ENCODE data around the gene VASP. TPM values are rescaled to one million over a fixed set of nuclear protein-coding genes. Genes with fewer than 3 reads are reported as not detected.

The VASP gene
- total and polyA plus RNA-seq, 2 of the 4 experiments (the other 2 are of a cell fraction): 61.1 to 88.8 TPM

DNA sequence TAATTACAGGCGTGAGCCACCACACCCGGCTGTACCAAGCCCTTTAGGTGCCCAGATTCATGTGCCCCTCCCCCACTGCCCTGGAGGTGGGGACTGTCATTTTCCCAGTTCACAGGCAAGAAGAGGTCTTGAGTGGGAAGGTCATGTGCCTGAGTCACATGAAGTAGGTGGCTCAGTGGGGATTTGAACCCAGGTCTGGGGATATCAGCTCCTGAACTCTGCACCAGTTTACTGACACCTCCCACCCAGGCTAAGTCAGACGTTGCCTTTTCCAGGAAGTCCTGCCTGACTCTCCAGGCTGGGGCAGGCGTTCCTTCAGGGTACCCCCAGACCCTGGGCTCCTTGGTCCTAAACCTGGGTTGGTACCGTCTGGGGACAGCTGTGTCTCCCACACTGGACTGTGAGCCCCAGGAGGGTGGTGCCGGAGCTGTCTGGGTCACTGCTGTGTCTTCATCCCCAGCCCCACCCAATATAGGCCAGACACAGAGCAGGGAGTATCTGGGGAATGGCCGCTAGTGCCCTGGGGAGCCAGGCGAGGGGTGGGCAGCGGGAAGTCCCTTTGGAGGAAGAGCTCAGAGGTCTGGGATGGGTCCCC, 8.6 kb downstream of the VASP start:
- Histone ChIP-seq H3K9me1 (ENCODE audit: insufficient read depth, low read length) (peaks cover 6% of the 10 kb centered on the region; the same call in 1 of the 2 replicates), H2BK15ac (ENCODE audit: low read depth, low read length) (no peak overlapping the region), H3K4me2 (ENCODE audit: low read depth, low read length) (no peak overlapping the region), H3K4me1 (ENCODE audit: control insufficient read depth, insufficient read depth, low read length) (0 out of 2 replicates have a peak, but pooled peaks cover 5% of the 10 kb centered on the region), H2AFZ (replicated peaks; ENCODE audit: low read length, poor library complexity) (no peak overlapping the region), H3K9ac (ENCODE audit: low read depth, low read length) (no peak overlapping the region), H3K18ac (ENCODE audit: low read depth, low read length) (no peak overlapping the region), H2BK5ac (ENCODE audit: low read depth, low read length, poor library complexity, severe bottlenecking) (no peak overlapping the region), H2BK20ac (ENCODE audit: low read depth, low read length) (no peak overlapping the region), H3K4me3 (ENCODE audit: insufficient read depth, low read depth, low read length) (no peak overlapping the region), H3K36me3 (ENCODE audit: control insufficient read depth, insufficient read depth, low read length) (peaks cover 39% of the 10 kb centered on the region), H3K27ac (ENCODE audit: insufficient read depth, low read length) (no peak overlapping the region), H3K79me1 (ENCODE audit: low read depth in 1 of 2, low read length in 2 of 2) (peaks cover 11 to 73% of the 10 kb centered on the region in 2 experiments), H4K8ac (ENCODE audit: low read depth in 2 of 2, low read length in 2 of 2) (no peak overlapping the region), H3K23ac (ENCODE audit: low read depth, low read length) (no peak overlapping the region), H3K9me3 (ENCODE audit: control insufficient read depth, insufficient read depth, low read length) (no peaks in the 10 kb centered on the region), H3K4ac (ENCODE audit: low read depth, low read length) (no peak overlapping the region), H2AK9ac (replicated peaks; ENCODE audit: low read depth, low read length, poor library complexity) (no peak overlapping the region), H4K91ac (ENCODE audit: insufficient read depth, low read depth, low read length) (no peak overlapping the region), H3K14ac (replicated peaks; ENCODE audit: low read depth, low read length) (no peak overlapping the region), H3K27me3 (ENCODE audit: control insufficient read depth, insufficient read depth, low read length) (no peaks in the 10 kb centered on the region), H4K20me1 (ENCODE audit: insufficient read depth, low read length) (peaks cover 90% of the 10 kb centered on the region), H4K5ac (ENCODE audit: low read depth, low read length) (no peak overlapping the region), H3K56ac (ENCODE audit: extremely low read depth, insufficient read depth, low read length) (no peak overlapping the region), H2AK5ac (ENCODE audit: low read depth, low read length) (no peak overlapping the region), H2BK120ac (ENCODE audit: low read depth, low read length) (no peak overlapping the region)
- DNase-seq: no peak
- BruUV-seq (replicated peaks): no TSS peak
- no peak for ATAC-seq (ENCODE audit: low read depth)
- TF ChIP-seq, protein P1, sequence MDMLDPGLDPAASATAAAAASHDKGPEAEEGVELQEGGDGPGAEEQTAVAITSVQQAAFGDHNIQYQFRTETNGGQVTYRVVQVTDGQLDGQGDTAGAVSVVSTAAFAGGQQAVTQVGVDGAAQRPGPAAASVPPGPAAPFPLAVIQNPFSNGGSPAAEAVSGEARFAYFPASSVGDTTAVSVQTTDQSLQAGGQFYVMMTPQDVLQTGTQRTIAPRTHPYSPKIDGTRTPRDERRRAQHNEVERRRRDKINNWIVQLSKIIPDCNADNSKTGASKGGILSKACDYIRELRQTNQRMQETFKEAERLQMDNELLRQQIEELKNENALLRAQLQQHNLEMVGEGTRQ (IDR thresholded peaks at IDR 0.05; ENCODE audit: low read depth, low read length): no peak
- no peak for TF ChIP-seq RFX5 (IDR thresholded peaks at IDR 0.05; ENCODE audit: low read depth, low read length)
- in situ Hi-C loops (cut with MboI; ENCODE audit: low sequenced_read_pairs) (no loop called here), intact Hi-C loops (cut with micrococcal nuclease) (no loop called here), dilution Hi-C loops (cut with HindIII; ENCODE audit: low sequenced_read_pairs, unreplicated experiment) (no loop called here)
- POLR2A ChIA-PET (ENCODE audit: unreplicated experiment): no interaction called here
- WGBS, 2 experiments (ENCODE audit: extremely low coverage in 2 of 2, insufficient read length in 1 of 2): 66% methylated on average over 2 of the region's 9 CpGs; no CpG with 5 or more reads in 1 of the 2 experiments
- CTCF ChIA-PET: no interaction called here

All from IMR-90 (cell line).